ENCODE results near the gene GALR2.

Gene GALR2

GRCh38 chr17:76074390-76075363 is at the start of gene GALR2:
GALR2 (plus strand) TSS chr17:76074781; CDS start chr17:76074884, 103 bp downstream.
- in situ Hi-C loops (cut with HindIII; ENCODE audit: low sequenced_read_pairs), result no loop called here

- in situ Hi-C loops (cut with HindIII; ENCODE audit: low sequenced_read_pairs), result loop anchor here (25.0 kb wide), 1 partner anchor 412 kb away; no protein-coding TSS in a partner anchor
These were observed 49.3 kb upstream of the GALR2 start for GRCh38 chr17:76025294-76025693.

- in situ Hi-C loops (cut with HindIII; ENCODE audit: low sequenced_read_pairs), result loop anchor here (25.0 kb wide), 1 partner anchor 411 kb away; no protein-coding TSS in a partner anchor
These were observed 47.8 kb upstream of the GALR2 start for GRCh38 chr17:76026714-76027158.

- in situ Hi-C loops (cut with HindIII; ENCODE audit: low sequenced_read_pairs), result loop anchor here (25.0 kb wide), 1 partner anchor 410 kb away; no protein-coding TSS in a partner anchor
These were observed 47.3 kb upstream of the GALR2 start, which contains the start of gene EVPL for GRCh38 chr17:76027159-76027839. EVPL (minus strand) TSS chr17:76027306; CDS start chr17:76027198, 108 bp downstream.

- in situ Hi-C loops (cut with HindIII; ENCODE audit: low sequenced_read_pairs), result loop anchor here (25.0 kb wide), 1 partner anchor 405 kb away; no protein-coding TSS in a partner anchor
These were observed 42.4 kb upstream of the GALR2 start for GRCh38 chr17:76032073-76032779.

- in situ Hi-C loops (cut with HindIII; ENCODE audit: low sequenced_read_pairs), result loop anchor here (25.0 kb wide), 1 partner anchor 405 kb away; no protein-coding TSS in a partner anchor
These were observed 41.8 kb upstream of the GALR2 start for GRCh38 chr17:76032780-76033108.

- in situ Hi-C loops (cut with HindIII; ENCODE audit: low sequenced_read_pairs), result loop anchor here (25.0 kb wide), 1 partner anchor 404 kb away; no protein-coding TSS in a partner anchor
These were observed 41.4 kb upstream of the GALR2 start for GRCh38 chr17:76033139-76033538.

- in situ Hi-C loops (cut with HindIII; ENCODE audit: low sequenced_read_pairs), result loop anchor here (25.0 kb wide), 1 partner anchor 403 kb away; no protein-coding TSS in a partner anchor
These were observed 39.9 kb upstream of the GALR2 start for GRCh38 chr17:76034428-76035350.

- in situ Hi-C loops (cut with HindIII; ENCODE audit: low sequenced_read_pairs), result loop anchor here (25.0 kb wide), 1 partner anchor 401 kb away; no protein-coding TSS in a partner anchor
These were observed 37.9 kb upstream of the GALR2 start for GRCh38 chr17:76036497-76037261.

- in situ Hi-C loops (cut with HindIII; ENCODE audit: low sequenced_read_pairs), result loop anchor here (25.0 kb wide), 1 partner anchor 399 kb away; no protein-coding TSS in a partner anchor
These were observed 36.5 kb upstream of the GALR2 start for GRCh38 chr17:76038050-76038449.

- in situ Hi-C loops (cut with HindIII; ENCODE audit: low sequenced_read_pairs), result loop anchor here (25.0 kb wide), 1 partner anchor 398 kb away; no protein-coding TSS in a partner anchor
These were observed 35.5 kb upstream of the GALR2 start for GRCh38 chr17:76039121-76039520.

GRCh38 chr17:76040376-76040775 is 34.2 kb upstream of the GALR2 start:
- in situ Hi-C loops (cut with HindIII; ENCODE audit: low sequenced_read_pairs), result loop anchor here (25.0 kb wide), 1 partner anchor 397 kb away; no protein-coding TSS in a partner anchor

GRCh38 chr17:76042868-76043267 is 31.7 kb upstream of the GALR2 start:
- in situ Hi-C loops (cut with HindIII; ENCODE audit: low sequenced_read_pairs), result loop anchor here (25.0 kb wide), 1 partner anchor 394 kb away; no protein-coding TSS in a partner anchor

GRCh38 chr17:76044475-76045007 is 30.0 kb upstream of the GALR2 start:
- in situ Hi-C loops (cut with HindIII; ENCODE audit: low sequenced_read_pairs), result loop anchor here (25.0 kb wide), 1 partner anchor 393 kb away; no protein-coding TSS in a partner anchor

- in situ Hi-C loops (cut with HindIII; ENCODE audit: low sequenced_read_pairs), result loop anchor here (25.0 kb wide), 1 partner anchor 391 kb away; no protein-coding TSS in a partner anchor
These were observed 28.5 kb upstream of the GALR2 start for GRCh38 chr17:76046064-76046463.

- in situ Hi-C loops (cut with HindIII; ENCODE audit: low sequenced_read_pairs), result loop anchor here (25.0 kb wide), 1 partner anchor 389 kb away; no protein-coding TSS in a partner anchor
These were observed 26.5 kb upstream of the GALR2 start for GRCh38 chr17:76048025-76048605.

GRCh38 chr17:76048711-76049110 is 25.9 kb upstream of the GALR2 start:
- in situ Hi-C loops (cut with HindIII; ENCODE audit: low sequenced_read_pairs), result loop anchor here (25.0 kb wide), 1 partner anchor 389 kb away; no protein-coding TSS in a partner anchor

Measured in endothelial cell of hepatic sinusoid (primary cell).